H1 (cell line): ENCODE measurements around the gene ADARB2. TPM values are rescaled to one million over a fixed set of nuclear protein-coding genes. Genes with fewer than 3 reads are reported as not detected.

Source experiments
- CTCF ChIA-PET: fragments of 300-600 bp; sonication (Branson Sonifier 250); formaldehyde crosslinking; loops from one replicate; lab custom pipeline; 2021; ENCODE audit not compliant: partially characterized antibody; lab: Charles Lee
- POLR2A ChIA-PET: fragments of 300-600 bp; sonication (Branson Sonifier 250); formaldehyde crosslinking; loops from one replicate; lab custom pipeline; 2021; ENCODE audit warnings: inconsistent platforms; ENCODE audit not compliant: partially characterized antibody; lab: Charles Lee
- DNase-seq, 2 experiments: peaks; one replicate each; pipeline versions ENCODE4 v3.0.0 to v3.0.0-alpha.2; 2010 to 2022; ENCODE audit warnings: low spot score in 2 of 2, low read depth in 1 of 2, mixed read lengths in 1 of 2
- FAIRE-seq: peaks from 2 replicates; lab custom pipeline; 2011; peaks lifted over from hg19 to GRCh38; lab: Jason Lieb, UNC
- H2AFZ ChIP-seq: 2 replicates; pipeline ENCODE4 v1.8.1; 2012; ENCODE audit warnings: low read length, inconsistent platforms
- H2AK5ac ChIP-seq: 2 replicates; pipeline ENCODE4 v1.6.1; 2013; ENCODE audit warnings: low read depth, low read length
- H2BK120ac ChIP-seq: replicated peaks from 2 replicates; pipeline ENCODE3; 2013; ENCODE audit warnings: low read depth, low read length, inconsistent platforms
- H2BK12ac ChIP-seq: 2 replicates; pipeline ENCODE4 v1.6.1; 2013; ENCODE audit warnings: low read depth, low read length
- H2BK15ac ChIP-seq: 2 replicates; pipeline ENCODE4 v1.6.1; 2013; ENCODE audit warnings: low read length
- H2BK20ac ChIP-seq: 2 replicates; pipeline ENCODE4 v1.6.1; 2013; ENCODE audit warnings: low read length
- H2BK5ac ChIP-seq: 2 replicates; pipeline ENCODE4 v1.6.1; 2013; ENCODE audit warnings: low read depth, low read length
- H3K14ac ChIP-seq: 2 replicates; pipeline ENCODE4 v1.6.1; 2013; ENCODE audit warnings: inconsistent platforms; ENCODE audit not compliant: insufficient read length
- H3K18ac ChIP-seq: 2 replicates; pipeline ENCODE4 v1.6.1; 2013; ENCODE audit warnings: low read length; ENCODE audit errors: extremely low read depth
- H3K23ac ChIP-seq: 2 replicates; pipeline ENCODE4 v1.6.1; 2013; ENCODE audit warnings: inconsistent platforms; ENCODE audit not compliant: insufficient read length
- H3K23me2 ChIP-seq: 2 replicates; pipeline ENCODE4 v1.6.1; 2013; ENCODE audit warnings: low read depth, low read length
- H3K27ac ChIP-seq: 2 replicates; pipeline ENCODE4 v1.6.1; 2011; ENCODE audit warnings: low read depth, low read length, inconsistent platforms
- H3K27me3 ChIP-seq, 4 experiments: replicated peaks in 1 of 4; 1 replicate in 1 of 4; 2 replicates in 3 of 4; pipeline versions ENCODE4 v1.6.1 to v1.8.1; 2011 to 2013; ENCODE audit warnings: low read length in 3 of 4, mild to moderate bottlenecking in 3 of 4, inconsistent platforms in 2 of 4, mixed read lengths in 2 of 4, moderate library complexity in 1 of 4; ENCODE audit not compliant: control insufficient read depth in 3 of 4, insufficient read depth in 3 of 4; ENCODE audit errors: extremely low read depth in 1 of 4
- H3K36me3 ChIP-seq, 4 experiments: 2 replicates each; pipeline versions ENCODE4 v1.6.1 to v1.8.1; 2011 to 2013; ENCODE audit warnings: mild to moderate bottlenecking in 4 of 4, low read length in 3 of 4, moderate library complexity in 2 of 4, control low read depth in 1 of 4, inconsistent platforms in 1 of 4; ENCODE audit not compliant: insufficient read depth in 4 of 4, control insufficient read depth in 2 of 4
- H3K4ac ChIP-seq: replicated peaks from 2 replicates; pipeline ENCODE3; 2013; ENCODE audit warnings: low read length, low read depth, mixed read lengths, inconsistent platforms; ENCODE audit not compliant: insufficient read length
- H3K4me1 ChIP-seq, 4 experiments: replicated peaks in 1 of 4; 1 replicate in 1 of 4; 2 replicates in 3 of 4; pipeline versions ENCODE4 v1.6.1 to v1.8.1; 2011 to 2013; ENCODE audit warnings: low read length in 3 of 4, inconsistent platforms in 2 of 4, mixed read lengths in 1 of 4; ENCODE audit not compliant: insufficient read depth in 4 of 4, control insufficient read depth in 3 of 4
- H3K4me2 ChIP-seq, 2 experiments: 2 replicates each; pipeline versions ENCODE4 v1.6.1 to v1.8.1; 2011 to 2013; ENCODE audit warnings: low read depth in 2 of 2, low read length in 2 of 2, control low read depth in 1 of 2, inconsistent platforms in 1 of 2, mild to moderate bottlenecking in 1 of 2; ENCODE audit not compliant: insufficient read depth in 1 of 2
- H3K4me3 ChIP-seq, 4 experiments: fragments of 200-600, 300-600 bp in 1 of 4; sonication (generic), shearing (Covaris generic), sonication (Bioruptor Twin) in 1 of 4; 2 replicates each; pipeline versions ENCODE4 v1.5.1 to v1.8.1; 2011 to 2016; ENCODE audit warnings: low read length in 4 of 4, low read depth in 3 of 4, control low read depth in 2 of 4, inconsistent platforms in 2 of 4, mild to moderate bottlenecking in 2 of 4, mixed read lengths in 1 of 4, moderate library complexity in 1 of 4; ENCODE audit not compliant: insufficient read depth in 2 of 4; ENCODE audit errors: extremely low read depth in 1 of 4
- H3K56ac ChIP-seq: replicated peaks from 2 replicates; pipeline ENCODE3; 2013; ENCODE audit warnings: low read depth, mild to moderate bottlenecking, mixed read lengths, low read length, inconsistent platforms; ENCODE audit not compliant: insufficient read length
- H3K79me1 ChIP-seq: 2 replicates; pipeline ENCODE4 v1.6.1; 2013; ENCODE audit warnings: low read depth, low read length, control low read depth
- H3K79me2 ChIP-seq, 2 experiments: 2 replicates each; pipeline versions ENCODE4 v1.6.1 to v1.8.1; 2012 to 2013; ENCODE audit warnings: low read length in 2 of 2, mild to moderate bottlenecking in 2 of 2, inconsistent platforms in 1 of 2; ENCODE audit not compliant: insufficient read depth in 2 of 2, control insufficient read depth in 1 of 2
- H3K9ac ChIP-seq, 4 experiments: replicated peaks in 1 of 4; 1 replicate in 1 of 4; 2 replicates in 3 of 4; pipeline versions ENCODE4 v1.6.1 to v1.8.1; 2011 to 2013; ENCODE audit warnings: low read depth in 3 of 4, low read length in 3 of 4, control low read depth in 2 of 4, mild to moderate bottlenecking in 2 of 4, moderate library complexity in 2 of 4, inconsistent platforms in 1 of 4; ENCODE audit errors: extremely low read depth in 1 of 4
- H3K9me3 ChIP-seq, 2 experiments: 2 replicates each; pipeline versions ENCODE4 v1.6.1 to v1.8.1; 2012 to 2013; ENCODE audit warnings: mild to moderate bottlenecking in 2 of 2, moderate library complexity in 2 of 2, control low read depth in 1 of 2, inconsistent platforms in 1 of 2, low read depth in 1 of 2, low read length in 1 of 2, mixed read lengths in 1 of 2; ENCODE audit not compliant: insufficient read depth in 2 of 2
- H4K20me1 ChIP-seq, 2 experiments: replicated peaks in 1 of 2; 2 replicates each; pipeline versions ENCODE3 to v1.8.1; 2011 to 2013; ENCODE audit warnings: inconsistent platforms in 2 of 2, low read length in 2 of 2, mild to moderate bottlenecking in 1 of 2; ENCODE audit not compliant: insufficient read depth in 2 of 2, control insufficient read depth in 1 of 2
- H4K5ac ChIP-seq: 2 replicates; pipeline ENCODE4 v1.6.1; 2013; ENCODE audit warnings: low read length, low read depth, mixed read lengths, inconsistent platforms; ENCODE audit not compliant: insufficient read length
- H4K8ac ChIP-seq: 2 replicates; pipeline ENCODE4 v1.8.0; 2013; ENCODE audit warnings: mild to moderate bottlenecking, moderate library complexity, low read length, inconsistent platforms; ENCODE audit not compliant: insufficient read depth; ENCODE audit errors: extremely low read depth
- H4K91ac ChIP-seq: replicated peaks from 2 replicates; pipeline ENCODE3; 2013; ENCODE audit warnings: low read length, mixed read lengths, inconsistent platforms; ENCODE audit not compliant: insufficient read length
- ATF2 ChIP-seq: IDR thresholded peaks from 2 replicates; pipeline ENCODE4 v1.6.1; 2012; ENCODE audit warnings: low read length, inconsistent platforms
- ATF3 ChIP-seq: IDR thresholded peaks from 2 replicates; pipeline ENCODE4 v1.6.1; 2011; ENCODE audit warnings: low read depth, mild to moderate bottlenecking, low read length; ENCODE audit not compliant: insufficient read depth
- CBX8 ChIP-seq: fragments of 300-800, 300-1000 bp; sonication (generic); IDR thresholded peaks from 2 replicates; pipeline ENCODE4 v1.7.1; 2016; ENCODE audit warnings: low read depth, low read length, borderline replicate concordance
- CREB1 ChIP-seq: IDR thresholded peaks from 2 replicates; pipeline ENCODE4 v1.6.1; 2012; ENCODE audit warnings: inconsistent platforms
- EP300 ChIP-seq, 2 experiments: IDR thresholded peaks; 1 replicate in 1 of 2; 2 replicates in 1 of 2; pipeline ENCODE4 v1.6.1; 2011 to 2012; ENCODE audit warnings: low read depth in 2 of 2, low read length in 2 of 2, mild to moderate bottlenecking in 2 of 2, borderline replicate concordance in 1 of 2, inconsistent platforms in 1 of 2, moderate library complexity in 1 of 2
- MAFK ChIP-seq: IDR thresholded peaks from 2 replicates; pipeline ENCODE4 v1.6.1; 2012; ENCODE audit warnings: low read depth, mild to moderate bottlenecking, improper control_type of control experiment, low read length
- RBBP5 ChIP-seq: IDR thresholded peaks from 2 replicates; pipeline ENCODE4 v1.7.1; 2012; ENCODE audit warnings: low read depth, mild to moderate bottlenecking, inconsistent platforms, low read length, moderate library complexity, borderline replicate concordance
- TAF7 ChIP-seq: optimal IDR thresholded peaks from 2 replicates; pipeline ENCODE3; 2011; ENCODE audit warnings: low read depth, mild to moderate bottlenecking, inconsistent platforms, low read length, moderate library complexity, borderline replicate concordance
- WGBS, 2 experiments: shearing (Covaris generic) in 1 of 2; methylation state at CpG; one replicate each; pipeline versions ENCODE4 v1.1.6 to v1.1.7; 2013 to 2015; ENCODE audit warnings: low lambda C conversion rate in 2 of 2, mixed read lengths in 2 of 2, inconsistent platforms in 1 of 2, low coverage in 1 of 2, missing lambda C conversion rate in 1 of 2; ENCODE audit not compliant: insufficient replicate concordance in 2 of 2, insufficient coverage in 1 of 2, insufficient read length in 1 of 2; ENCODE audit errors: extremely low coverage in 1 of 2, missing lambda C conversion rate in 1 of 2; 5-methylcytosine and 5-hydroxymethylcytosine counted together
- polyA plus RNA-seq, 7 experiments: library from polyadenylated mRNA; depleted of rRNA in 3 of 7; stranded (reverse) in 5 of 7; unstranded in 2 of 7; fragments of >200 nt in 5 of 7; fragments of 200-250 nt in 2 of 7; gene quantifications; 1 replicate in 5 of 7; 2 replicates in 1 of 7; 4 replicates in 1 of 7; pipeline versions ENCODE4 v1.2.1 to v1.2.3, GENCODE V29; 2011 to 2013; ENCODE audit warnings: missing spikeins in 2 of 7, mixed read lengths in 2 of 7
- total RNA-seq: library from RNA; stranded (reverse); fragmentation: NEBNext Ultra II Directional; extraction: Animal tissue kit (Norgen Biotek cat#: 25700); gene quantifications from 2 replicates; pipeline ENCODE4 v1.2.1, GENCODE V29; 2021

Gene ADARB2
- total and polyA plus RNA-seq, 2 of the 8 experiments (the other 6 are each of a cell fraction or from before 2014, with no cell fraction given), result 2.2 to 2.8 TPM

- FAIRE-seq, result no peak
- no peaks in the 10 kb centered on the region for H3K79me1 ChIP-seq
- no peaks in the 10 kb centered on the region for H3K79me2 ChIP-seq
- CTCF ChIA-PET, result no interaction called here
- no peak overlapping the region for H4K8ac ChIP-seq
- no peak overlapping the region for H3K23ac ChIP-seq
- H3K4me1 ChIP-seq, result no peaks in the 10 kb centered on the region; a peak in 1 of 7 replicates
- peaks cover 0 to under 1% of the 10 kb centered on the region in 2 experiments for H4K20me1 ChIP-seq
- no peak overlapping the region for H3K56ac ChIP-seq
- no peak overlapping the region for H4K5ac ChIP-seq
- DNase-seq, result no peak
- peaks cover 0 to 2% (median 0%) of the 10 kb centered on the region in 4 experiments; a peak in 2 of 7 replicates for H3K27me3 ChIP-seq
- 94% methylated on average over 15 of the region's 18 CpGs; no CpG with 5 or more reads in 1 of the 2 experiments for WGBS, 2 experiments
- TF ChIP-seq MAFK (no peak), EP300 (IDR thresholded peaks at IDR 0.05; ENCODE audit: borderline replicate concordance in 1 of 2, low read depth in 2 of 2, low read length in 2 of 2) (no peak), ATF3 (no peak), CBX8 (no peak), ATF2 (no peak), CREB1 (no peak), RBBP5 (no peak), TAF7 (no peak)
- H2BK120ac ChIP-seq, result no peak overlapping the region
- POLR2A ChIA-PET, result no interaction called here
- H3K4me2 ChIP-seq, result no peak overlapping the region
- no peak overlapping the region for H2AK5ac ChIP-seq
- H3K23me2 ChIP-seq, result no peaks in the 10 kb centered on the region
- no peak overlapping the region for H2AFZ ChIP-seq
- no peaks in the 10 kb centered on the region for H3K36me3 ChIP-seq
- H3K4ac ChIP-seq, result no peak overlapping the region
- H4K91ac ChIP-seq, result no peak overlapping the region
- no peak overlapping the region for H3K4me3 ChIP-seq
- no peak overlapping the region for H3K14ac ChIP-seq
- H2BK12ac ChIP-seq, result no peak overlapping the region
- H3K27ac ChIP-seq, result no peak overlapping the region
- no peak overlapping the region for H3K18ac ChIP-seq
- no peak overlapping the region for H2BK5ac ChIP-seq
- no peak overlapping the region for H2BK20ac ChIP-seq
- peaks cover 0 to 8% of the 10 kb centered on the region in 2 experiments; a peak in 2 of 4 replicates for H3K9me3 ChIP-seq
- no peak overlapping the region for H3K9ac ChIP-seq
- H2BK15ac ChIP-seq, result no peak overlapping the region
These were observed 185.5 kb downstream of the ADARB2 start for GRCh38 chr10:1551636-1552338.
